ENCODE data around the gene CNIH2.

Gene CNIH2

DNA sequence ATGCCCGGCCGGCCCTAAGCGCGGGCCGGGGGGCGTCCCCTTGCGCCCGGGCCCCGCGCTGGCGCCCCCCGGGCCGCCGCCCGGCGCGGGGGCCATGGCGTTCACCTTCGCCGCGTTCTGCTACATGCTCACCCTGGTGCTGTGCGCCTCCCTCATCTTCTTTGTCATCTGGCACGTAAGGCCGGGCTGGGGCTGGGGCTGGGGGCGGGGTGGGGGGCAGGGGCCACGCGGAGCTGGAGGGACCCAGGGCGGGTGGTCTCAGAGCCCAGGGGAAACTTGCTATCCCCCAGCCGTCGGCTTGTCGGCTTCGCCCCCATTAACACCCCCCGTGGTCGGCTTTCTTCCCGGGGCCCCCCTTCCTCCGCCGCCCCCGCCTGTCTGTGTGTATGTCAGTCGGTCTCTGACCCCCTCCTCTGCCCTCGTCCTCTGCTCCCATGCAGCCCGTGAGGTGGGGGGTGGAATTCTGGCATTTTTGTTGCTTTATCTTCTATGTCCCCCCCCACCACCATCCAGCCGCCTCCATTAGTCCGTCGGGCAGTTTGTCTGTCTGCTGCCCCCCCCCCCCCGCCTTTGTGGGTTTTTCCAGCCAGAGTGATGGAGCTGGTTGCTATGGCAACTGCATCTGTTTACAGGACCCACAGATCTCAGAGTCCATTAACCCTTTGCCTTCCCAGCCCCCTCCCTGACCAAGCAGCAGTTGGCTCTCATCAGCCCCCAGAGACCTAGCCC lies 552 bp downstream of the CNIH2 start:
- no peak for DNase-seq

GRCh38 chr11:66279092-66279734 lies 1.2 kb downstream of the CNIH2 start:
- DNase-seq = no peak

DNA sequence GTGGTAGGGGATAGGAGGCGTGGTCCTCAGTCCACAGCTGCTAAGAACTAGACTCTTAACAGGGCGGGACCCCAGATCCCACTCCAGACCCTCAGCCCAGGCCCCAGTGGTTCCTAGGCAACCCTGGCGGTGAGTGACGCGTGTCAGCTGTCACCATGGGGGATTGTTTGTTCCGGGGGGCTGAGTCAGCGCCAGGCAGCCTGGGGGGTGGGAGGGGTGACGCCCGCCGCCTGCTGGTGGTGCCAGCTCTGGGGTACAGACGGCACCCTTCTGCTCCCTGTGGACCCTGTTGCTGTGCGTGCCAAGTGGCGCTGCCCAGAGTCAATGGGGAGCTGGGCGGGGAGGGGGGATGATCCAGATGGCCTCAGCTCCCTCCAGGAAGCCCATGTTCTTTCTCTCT lies 2.5 kb downstream of the CNIH2 start:
- no peak for DNase-seq

DNA sequence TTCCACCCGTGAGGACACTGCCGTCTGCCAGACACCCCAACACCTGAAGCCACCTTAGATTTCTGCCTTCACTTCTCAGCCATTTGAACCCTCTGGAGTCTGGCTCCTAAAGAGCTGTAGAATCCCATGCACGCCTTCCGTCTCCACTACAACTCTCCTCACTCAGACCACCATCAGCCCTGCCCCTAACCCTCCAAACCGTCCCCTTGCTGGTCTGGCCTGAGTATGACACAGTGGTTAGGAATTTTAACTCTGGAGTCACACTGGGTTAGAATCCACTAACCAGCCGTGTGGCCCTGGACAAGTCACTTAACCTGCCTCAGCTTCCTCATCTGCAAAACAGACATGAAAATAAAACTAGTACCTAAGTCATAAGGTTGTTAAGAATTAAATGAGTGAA lies 3.0 kb downstream of the CNIH2 start:
- no peak for DNase-seq

DNA sequence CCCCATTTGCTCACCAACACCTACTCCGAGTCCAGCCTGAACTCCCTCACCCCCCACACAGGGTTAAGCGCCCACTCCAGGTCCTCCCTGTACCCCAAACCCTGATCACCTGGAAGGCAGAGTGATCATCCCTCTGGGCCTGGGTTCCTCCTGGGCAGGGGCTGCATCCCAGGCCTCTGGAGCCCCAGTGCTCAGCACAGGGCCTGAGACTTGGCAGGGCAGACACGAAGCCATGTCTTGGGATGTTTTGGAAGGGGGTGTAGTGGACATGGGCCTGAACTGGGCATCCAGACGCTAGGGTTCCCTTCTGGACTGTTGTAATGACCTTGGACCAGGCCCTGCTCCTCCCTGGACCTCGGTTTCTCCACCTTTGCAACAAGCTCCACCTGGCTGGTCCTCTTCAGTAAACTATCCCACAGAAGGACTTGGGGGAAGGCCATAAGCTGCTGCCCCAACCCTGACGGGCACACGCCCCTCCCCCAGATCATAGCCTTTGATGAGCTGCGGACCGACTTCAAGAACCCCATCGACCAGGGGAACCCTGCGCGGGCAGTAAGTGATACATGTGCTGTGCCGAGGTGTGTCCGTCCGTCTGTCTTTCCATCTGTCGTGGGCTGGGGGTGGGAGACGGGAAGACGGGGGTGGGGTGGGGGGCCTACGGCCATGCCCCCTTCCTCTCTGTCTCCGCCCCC lies 3.9 kb downstream of the CNIH2 start:
- DNase-seq = no peak

DNA sequence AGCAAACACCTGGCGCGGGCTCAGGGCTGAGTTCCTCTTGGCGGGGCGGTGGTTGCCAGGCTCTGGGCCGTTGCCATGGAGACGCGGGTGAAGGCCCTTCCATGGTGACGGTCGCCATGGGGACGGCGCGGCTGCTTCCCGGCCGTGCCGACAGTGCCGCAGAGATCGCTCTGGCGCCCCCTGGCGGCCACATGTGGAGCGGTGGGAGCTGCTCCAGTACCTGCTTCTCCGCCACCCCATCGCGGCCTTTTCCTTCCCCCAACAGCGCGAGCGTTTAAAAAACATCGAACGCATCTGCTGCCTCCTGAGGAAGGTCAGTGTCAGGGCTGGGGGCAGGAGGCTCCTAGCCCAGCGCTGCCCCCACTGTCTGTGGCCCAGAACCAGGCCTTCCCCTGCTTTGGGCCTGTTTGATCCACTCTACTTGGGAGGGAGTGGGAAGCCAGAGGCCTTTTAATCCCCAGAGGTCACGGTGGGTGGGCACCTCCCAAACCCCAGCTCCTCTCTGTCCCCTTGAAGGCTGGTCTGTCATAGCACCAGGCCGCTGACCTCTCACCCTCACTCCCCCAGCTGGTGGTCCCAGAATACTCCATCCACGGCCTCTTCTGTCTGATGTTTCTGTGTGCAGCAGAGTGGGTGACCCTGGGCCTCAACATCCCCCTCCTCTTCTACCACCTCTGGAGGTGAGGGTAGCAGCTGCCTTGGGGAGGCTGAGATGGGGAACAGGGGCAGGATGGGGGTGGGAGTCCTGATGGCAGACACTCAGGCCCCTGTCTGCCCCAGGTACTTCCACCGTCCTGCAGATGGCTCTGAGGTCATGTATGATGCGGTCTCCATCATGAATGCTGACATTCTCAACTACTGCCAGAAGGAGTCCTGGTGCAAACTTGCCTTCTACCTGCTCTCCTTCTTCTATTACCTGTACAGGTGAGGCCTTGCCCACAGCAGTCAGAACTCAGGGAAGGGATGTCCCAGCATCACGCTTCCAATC lies 4.8 kb downstream of the CNIH2 start:
- peak; percentile 96 to 97 for DNase-seq

GRCh38 chr11:66283461-66284105 lies 5.6 kb downstream of the CNIH2 start:
- no peak for DNase-seq

GRCh38 chr11:66284526-66285078 lies 6.6 kb downstream of the CNIH2 start:
- DNase-seq = no peak

DNA sequence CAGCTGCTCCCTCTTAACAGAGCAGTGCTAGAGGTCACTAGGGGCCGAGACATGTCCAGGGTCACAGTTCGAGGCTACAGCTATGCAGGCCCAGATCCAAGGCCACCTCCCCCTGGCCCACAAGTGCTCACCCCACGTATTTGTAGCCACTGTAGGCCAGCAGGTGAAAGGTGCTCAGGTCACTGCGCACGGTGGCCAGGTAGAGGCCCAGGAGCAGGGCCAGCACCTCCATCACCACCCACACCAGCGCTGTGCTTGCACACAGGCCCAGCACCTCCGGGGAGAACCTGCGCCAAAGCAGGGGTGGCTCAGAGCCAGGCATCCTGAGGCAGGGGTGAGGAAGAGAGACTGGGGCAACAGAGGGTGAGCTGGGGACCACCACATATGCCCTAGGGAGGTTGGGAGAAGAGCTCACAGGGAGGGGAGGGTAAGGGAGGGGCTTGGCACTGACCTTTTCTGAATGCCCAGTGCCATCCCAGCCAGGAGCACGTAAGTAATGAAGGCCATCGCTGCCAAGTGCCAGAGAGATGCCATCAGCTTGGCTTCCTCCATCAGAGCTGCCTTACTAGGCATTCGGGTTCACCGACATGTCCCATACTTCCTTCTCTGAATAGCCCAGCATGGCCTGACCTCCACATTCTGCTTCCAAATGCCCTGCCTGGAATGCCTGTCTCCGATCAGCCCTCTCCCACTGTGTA lies 7.4 kb downstream of the CNIH2 start:
- DNase-seq = no peak

GRCh38 chr11:66286699-66287098 lies 8.7 kb downstream of the CNIH2 start:
- no peak for DNase-seq

GRCh38 chr11:66287211-66287888 lies 9.4 kb downstream of the CNIH2 start:
- DNase-seq = peak; percentile 47 to 65

GRCh38 chr11:66287889-66288670 lies 10.1 kb downstream of the CNIH2 start:
- DNase-seq = no peak

DNA sequence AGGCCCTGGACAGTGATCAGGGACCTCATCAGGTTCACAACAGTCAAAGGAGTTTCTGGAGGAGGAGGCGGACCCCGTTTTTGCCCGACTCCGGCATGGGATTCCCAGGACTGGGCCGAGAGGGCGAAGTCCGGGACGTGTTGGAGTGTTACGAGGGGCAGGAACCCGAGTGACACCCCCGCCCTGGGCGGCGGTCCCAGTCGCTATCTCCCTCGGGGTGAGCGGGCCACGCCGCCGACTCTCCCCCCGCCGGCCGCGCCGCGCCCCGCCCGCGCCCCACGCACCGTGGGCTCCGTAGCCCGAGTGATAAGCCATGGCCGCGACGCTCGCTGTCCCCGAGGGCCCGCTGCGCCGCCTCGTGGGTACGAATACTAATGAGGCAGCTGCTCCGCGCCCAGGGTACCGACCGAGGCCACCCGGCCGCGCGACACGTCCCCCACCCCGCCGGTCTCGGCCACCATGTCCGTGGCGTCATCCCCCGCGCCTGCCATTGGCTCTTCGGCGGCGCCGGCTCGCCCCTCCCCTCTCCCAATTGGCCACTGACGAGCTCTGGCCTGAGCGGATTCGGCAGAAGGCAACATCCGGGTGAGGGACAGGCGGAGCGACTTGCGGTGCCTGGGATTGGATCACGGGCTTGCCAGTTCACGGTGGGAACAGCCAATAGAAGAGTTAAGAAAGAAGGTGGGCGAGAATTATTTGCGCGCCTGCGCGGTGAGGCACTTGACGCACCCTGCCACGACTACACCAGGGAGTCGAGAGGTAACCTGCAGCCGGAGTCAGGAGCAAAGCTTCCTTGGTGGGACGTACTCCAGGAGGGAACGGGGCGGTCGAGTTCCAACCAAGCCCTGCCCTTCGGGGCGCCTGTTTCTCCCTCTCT lies 10.9 kb downstream of the CNIH2 start, which contains the start of gene YIF1A:
YIF1A (minus strand) TSS at position 473 of the 877 bp plus-strand sequence; CDS start at position 315, 158 bp downstream.
- DNase-seq = peak; percentile 99

DNA sequence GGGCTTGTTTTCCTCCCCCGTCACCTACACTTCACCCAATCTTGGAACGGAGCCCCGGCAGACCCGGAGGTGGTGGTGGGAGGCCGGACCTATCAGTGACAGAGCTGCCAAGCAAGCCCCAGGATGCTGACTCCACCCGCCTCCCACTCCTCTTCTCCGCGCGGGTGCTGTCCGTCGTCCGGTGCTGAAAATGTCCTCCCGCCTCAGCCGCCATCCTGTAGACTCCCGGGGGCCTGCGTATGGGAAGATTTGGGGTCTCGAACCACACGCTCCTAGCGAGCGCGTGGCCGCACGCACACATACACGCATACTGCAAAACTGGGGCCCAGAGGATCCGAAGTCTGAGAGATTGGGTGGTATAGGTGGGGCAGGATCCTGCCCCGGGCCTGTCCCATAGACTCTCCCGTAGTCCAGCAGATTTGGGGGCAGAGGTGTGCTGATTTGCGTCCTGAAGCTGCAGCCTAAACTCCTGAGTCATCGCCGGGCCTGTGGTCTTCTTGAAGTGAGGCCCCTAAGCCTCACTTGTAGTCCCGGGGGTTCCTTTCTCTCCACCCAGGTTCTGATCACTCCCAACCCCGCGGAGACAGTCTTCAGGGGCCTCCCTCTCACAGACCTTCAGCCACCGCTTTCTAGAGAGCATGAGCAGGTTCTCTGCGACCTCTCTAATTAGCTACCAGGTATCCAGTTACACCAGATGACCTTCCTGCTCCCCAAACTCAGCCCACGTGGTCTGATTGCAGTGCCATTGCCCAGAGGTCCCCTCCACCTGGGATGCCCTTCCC lies 11.8 kb downstream of the CNIH2 start:
- peak; percentile 65 to 87 for DNase-seq

DNA sequence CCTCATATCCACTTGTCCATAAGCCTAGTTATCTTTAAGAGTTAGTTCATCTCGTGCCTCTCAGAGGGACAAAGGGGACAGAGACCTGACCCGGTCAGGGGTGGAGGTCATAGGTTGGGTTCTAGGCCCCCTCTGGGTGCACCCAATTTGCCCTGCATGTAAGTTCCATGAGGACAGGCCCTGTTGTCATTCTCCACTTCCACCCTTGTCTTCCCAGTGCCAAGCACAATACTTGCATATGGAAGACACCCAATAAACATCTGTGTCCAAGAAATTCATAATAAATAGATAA lies 12.3 kb downstream of the CNIH2 start:
- DNase-seq = no peak

DNA sequence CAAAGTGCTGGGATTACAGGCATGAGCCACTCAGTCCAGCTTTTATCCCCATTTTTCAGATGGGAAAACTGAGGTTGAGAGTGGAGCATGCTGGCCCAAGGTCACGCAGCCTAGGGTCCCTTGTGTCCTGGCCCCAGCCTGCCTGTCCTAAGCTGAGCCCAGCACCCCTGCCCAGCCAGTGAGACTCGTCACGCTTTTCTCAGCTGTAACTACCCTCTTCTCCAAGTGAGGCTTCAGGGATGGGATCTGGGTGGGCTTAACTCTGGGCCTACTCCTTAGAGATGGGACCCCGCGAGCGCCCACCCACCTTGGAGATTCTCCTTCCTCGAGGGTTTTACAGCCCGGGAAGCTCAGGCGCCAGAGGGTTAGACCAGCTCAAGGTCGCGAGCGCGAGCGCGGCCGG lies 13.3 kb downstream of the CNIH2 start:
- no peak for DNase-seq

GRCh38 chr11:66291706-66292542 lies 13.9 kb downstream of the CNIH2 start, which contains the start of gene TMEM151A:
Gene TMEM151A (plus strand): TSS chr11:66291894. CDS start chr11:66292014, 120 bp downstream.
- peak in 1 of 2 donors; percentile 34 for DNase-seq

Data from inflammatory macrophage (primary cell).